DND-41 (cell line): ENCODE results near the gene FAT1.

ENCODE experiments used
- EZH2 ChIP-seq: IDR thresholded peaks from 3 replicates; pipeline ENCODE4 v1.6.1; 2012; ENCODE audit warnings: borderline replicate concordance, low read depth, mild to moderate bottlenecking, moderate library complexity, low read length, inconsistent platforms; ENCODE audit not compliant: severe bottlenecking
- TF ChIP-seq, protein P1 (sequence below): IDR thresholded peaks from 2 replicates; pipeline ENCODE4 v1.5.1; 2012; ENCODE audit warnings: borderline replicate concordance, low read length, moderate library complexity, mild to moderate bottlenecking; ENCODE audit not compliant: poor library complexity, severe bottlenecking; ENCODE audit errors: extremely low read depth

- TF ChIP-seq EZH2: no peak
- TF ChIP-seq, protein P1, sequence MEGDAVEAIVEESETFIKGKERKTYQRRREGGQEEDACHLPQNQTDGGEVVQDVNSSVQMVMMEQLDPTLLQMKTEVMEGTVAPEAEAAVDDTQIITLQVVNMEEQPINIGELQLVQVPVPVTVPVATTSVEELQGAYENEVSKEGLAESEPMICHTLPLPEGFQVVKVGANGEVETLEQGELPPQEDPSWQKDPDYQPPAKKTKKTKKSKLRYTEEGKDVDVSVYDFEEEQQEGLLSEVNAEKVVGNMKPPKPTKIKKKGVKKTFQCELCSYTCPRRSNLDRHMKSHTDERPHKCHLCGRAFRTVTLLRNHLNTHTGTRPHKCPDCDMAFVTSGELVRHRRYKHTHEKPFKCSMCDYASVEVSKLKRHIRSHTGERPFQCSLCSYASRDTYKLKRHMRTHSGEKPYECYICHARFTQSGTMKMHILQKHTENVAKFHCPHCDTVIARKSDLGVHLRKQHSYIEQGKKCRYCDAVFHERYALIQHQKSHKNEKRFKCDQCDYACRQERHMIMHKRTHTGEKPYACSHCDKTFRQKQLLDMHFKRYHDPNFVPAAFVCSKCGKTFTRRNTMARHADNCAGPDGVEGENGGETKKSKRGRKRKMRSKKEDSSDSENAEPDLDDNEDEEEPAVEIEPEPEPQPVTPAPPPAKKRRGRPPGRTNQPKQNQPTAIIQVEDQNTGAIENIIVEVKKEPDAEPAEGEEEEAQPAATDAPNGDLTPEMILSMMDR: no peak
These were observed 125.0 kb downstream of the FAT1 start for GRCh38 chr4:186598686-186599085.
